Measurements from ENCODE around the gene PIGW.
A peak's percentile ranks its signal among the peaks of the same experiment; 100 is the strongest.

The PIGW gene

GRCh38 chr17:36494674-36495073 is 40.1 kb upstream of the PIGW start:
- ChIA-PET CTCF (interaction anchor here (0.6 to 1.3 kb wide), 2 partner anchors 12 to 481 kb away, joined by 4 read pairs; no protein-coding TSS in a partner anchor), POLR2A (ENCODE audit: low non-redundant PET) (no interaction called here)
- DNase-seq (ENCODE audit: low spot score), result no peak
- H3K27ac ChIP-seq, result no peak overlapping the region
- TF ChIP-seq CTCF (conservative IDR thresholded peaks at IDR 0.05; ENCODE audit: low read depth), result no peak

- DNase-seq (ENCODE audit: low spot score), result no peak
- no peak overlapping the region; the same call in 1 of the 2 replicates for H3K27ac ChIP-seq
- ChIA-PET CTCF (interaction anchor here (0.6 to 1.3 kb wide), 3 partner anchors 12 to 547 kb away, joined by 4 read pairs; no protein-coding TSS in a partner anchor), POLR2A (ENCODE audit: low non-redundant PET) (no interaction called here)
- TF ChIP-seq CTCF (conservative IDR thresholded peaks at IDR 0.05; ENCODE audit: low read depth), result no peak
Observed at GRCh38 chr17:36495076-36495578, 39.7 kb upstream of the PIGW start.

GRCh38 chr17:36496018-36496789 is 38.6 kb upstream of the PIGW start:
- no peak for DNase-seq (ENCODE audit: low spot score)
- peak overlapping the region; percentile 33 for H3K27ac ChIP-seq
- POLR2A ChIA-PET (ENCODE audit: low non-redundant PET), result no interaction called here
- TF ChIP-seq CTCF (conservative IDR thresholded peaks at IDR 0.05; ENCODE audit: low read depth), result no peak
- CTCF ChIA-PET, result no interaction called here

GRCh38 chr17:36498155-36498554 is 36.6 kb upstream of the PIGW start:
- POLR2A ChIA-PET (ENCODE audit: low non-redundant PET), result no interaction called here
- no peak for TF ChIP-seq CTCF (conservative IDR thresholded peaks at IDR 0.05; ENCODE audit: low read depth)
- no peak for DNase-seq (ENCODE audit: low spot score)
- H3K27ac ChIP-seq, result peak overlapping the region; percentile 40
- CTCF ChIA-PET, result no interaction called here

GRCh38 chr17:36498560-36499300 is 36.1 kb upstream of the PIGW start:
- peak overlapping the region; percentile 40; the same call in 1 of the 2 replicates for H3K27ac ChIP-seq
- POLR2A ChIA-PET (ENCODE audit: low non-redundant PET), result no interaction called here
- CTCF ChIA-PET, result no interaction called here
- DNase-seq (ENCODE audit: low spot score), result no peak
- no peak for TF ChIP-seq CTCF (conservative IDR thresholded peaks at IDR 0.05; ENCODE audit: low read depth)

- DNase-seq (ENCODE audit: low spot score), result no peak
- peak overlapping the region; percentile 34 for H3K27ac ChIP-seq
- CTCF ChIA-PET, result no interaction called here
- no peak for TF ChIP-seq CTCF (conservative IDR thresholded peaks at IDR 0.05; ENCODE audit: low read depth)
- POLR2A ChIA-PET (ENCODE audit: low non-redundant PET), result no interaction called here
Observed at GRCh38 chr17:36500745-36501225, 34.0 kb upstream of the PIGW start.
